GM23338 (cell line): ENCODE measurements around the gene HS6ST3. TPM values are rescaled to one million over a fixed set of nuclear protein-coding genes. Genes with fewer than 3 reads are reported as not detected.

Source experiments
- ATAC-seq: fragments of 200-7000 bp; cut with Tn5 transposase; 3 replicates; pipeline ENCODE4 v1.9.1; 2020
- DNase-seq: peaks from one replicate; pipeline ENCODE4 v3.0.0-alpha.2; 2015; ENCODE audit warnings: low spot score
- H2AFZ ChIP-seq: fragments of 200-600 bp; sonication (generic); 2 replicates; pipeline ENCODE4 v1.8.0; 2016; ENCODE audit warnings: antibody characterized with exemption, mild to moderate bottlenecking, moderate library complexity
- H3F3A ChIP-seq: fragments of 200-600 bp; sonication (generic); replicated peaks from 2 replicates; pipeline ENCODE4 v1.8.0; 2017; ENCODE audit warnings: antibody characterized with exemption, mixed run types, low read depth
- H3K27ac ChIP-seq: fragments of 200-600 bp; sonication (generic); 2 replicates; pipeline ENCODE4 v1.6.1; 2016; ENCODE audit warnings: low read depth
- H3K27me3 ChIP-seq: fragments of 200-600 bp; sonication (generic); 2 replicates; pipeline ENCODE4 v1.8.0; 2016; ENCODE audit warnings: mild to moderate bottlenecking, mixed run types, moderate library complexity; ENCODE audit not compliant: insufficient read depth
- H3K36me3 ChIP-seq: fragments of 200-600 bp; sonication (generic); 2 replicates; pipeline ENCODE4 v1.8.0; 2016; ENCODE audit warnings: mild to moderate bottlenecking; ENCODE audit not compliant: insufficient read depth
- H3K4me1 ChIP-seq: fragments of 200-600 bp; sonication (generic); 2 replicates; pipeline ENCODE4 v1.8.0; 2016; ENCODE audit warnings: mild to moderate bottlenecking, moderate library complexity; ENCODE audit not compliant: insufficient read depth
- H3K4me2 ChIP-seq: fragments of 200-600 bp; sonication (generic); 2 replicates; pipeline ENCODE4 v1.7.1; 2017; ENCODE audit warnings: mixed run types
- H3K4me3 ChIP-seq: fragments of 200-600 bp; sonication (generic); 2 replicates; pipeline ENCODE4 v1.6.1; 2016; ENCODE audit warnings: mixed run types
- H3K79me2 ChIP-seq: fragments of 200-600 bp; sonication (generic); replicated peaks from 2 replicates; pipeline ENCODE4 v1.8.0; 2017; ENCODE audit warnings: mild to moderate bottlenecking; ENCODE audit not compliant: insufficient read depth
- H3K9me2 ChIP-seq: fragments of 200-600 bp; sonication (generic); 2 replicates; pipeline ENCODE4 v1.8.0; 2017; ENCODE audit not compliant: insufficient read depth
- H4K20me1 ChIP-seq: fragments of 200-600 bp; sonication (generic); replicated peaks from 2 replicates; pipeline ENCODE4 v1.8.0; 2017; ENCODE audit warnings: mild to moderate bottlenecking; ENCODE audit not compliant: insufficient read depth
- H3K27ac Mint-ChIP-seq: 2 replicates; pipeline ENCODE4 v1.8.0; 2020; ENCODE audit warnings: inconsistent platforms, mild to moderate bottlenecking, moderate library complexity, mixed read lengths
- H3K27me3 Mint-ChIP-seq: 3 replicates; pipeline ENCODE4 v1.8.0; 2022; ENCODE audit warnings: low read depth, mild to moderate bottlenecking, moderate library complexity, mixed read lengths, inconsistent platforms; ENCODE audit not compliant: insufficient read depth, poor library complexity
- H3K36me3 Mint-ChIP-seq: 3 replicates; pipeline ENCODE4 v1.8.0; 2021; ENCODE audit warnings: low read depth, mild to moderate bottlenecking, inconsistent platforms, moderate library complexity, mixed read lengths
- H3K4me1 Mint-ChIP-seq: 3 replicates; pipeline ENCODE4 v1.8.0; 2020; ENCODE audit warnings: mild to moderate bottlenecking, inconsistent platforms, mixed read lengths
- H3K4me3 Mint-ChIP-seq: 3 replicates; pipeline ENCODE4 v1.8.0; 2021; ENCODE audit warnings: moderate library complexity, mild to moderate bottlenecking, inconsistent platforms, mixed read lengths
- H3K9me3 Mint-ChIP-seq: 3 replicates; pipeline ENCODE4 v1.8.0; 2020; ENCODE audit warnings: moderate library complexity, mild to moderate bottlenecking, inconsistent platforms, mixed read lengths
- CREB1 ChIP-seq: fragments of 250-450 bp; sonication (Bioruptor Pico); IDR thresholded peaks from 2 replicates; pipeline ENCODE4 v1.5.0; 2020; ENCODE audit warnings: low read depth, mild to moderate bottlenecking, moderate library complexity
- CTCF ChIP-seq, 2 experiments: fragments of 200-600 bp in 1 of 2; sonication (generic) in 1 of 2; conservative IDR thresholded peaks; 2 replicates each; pipeline versions ENCODE4 v1.5.1 to v1.6.1; 2016 to 2017; ENCODE audit warnings: antibody characterized with exemption in 2 of 2, low read depth in 2 of 2, mild to moderate bottlenecking in 2 of 2, moderate library complexity in 1 of 2
- ETS1 ChIP-seq: IDR thresholded peaks from 2 replicates; pipeline ENCODE4 v1.6.1; 2016; ENCODE audit warnings: antibody characterized with exemption
- EZH2 ChIP-seq: fragments of 200-600 bp; sonication (generic); IDR thresholded peaks from one replicate; pipeline ENCODE4 v1.8.0; 2017; ENCODE audit warnings: antibody characterized with exemption, mild to moderate bottlenecking, low read depth; ENCODE audit not compliant: unreplicated experiment
- EZH2phosphoT487 ChIP-seq: fragments of 200-600 bp; sonication (generic); IDR thresholded peaks from one replicate; pipeline ENCODE4 v1.8.1; 2018; ENCODE audit warnings: antibody characterized with exemption; ENCODE audit not compliant: unreplicated experiment
- JUNB ChIP-seq: IDR thresholded peaks from one replicate; pipeline ENCODE4 v1.6.1; 2016; ENCODE audit warnings: antibody characterized with exemption; ENCODE audit not compliant: unreplicated experiment
- NANOG ChIP-seq: IDR thresholded peaks from 2 replicates; pipeline ENCODE4 v1.6.1; 2016; ENCODE audit warnings: antibody characterized with exemption, borderline replicate concordance
- POLR2AphosphoS5 ChIP-seq: IDR thresholded peaks from 2 replicates; pipeline ENCODE4 v1.6.1; 2016; ENCODE audit warnings: antibody characterized with exemption, low read depth
- REST ChIP-seq: IDR thresholded peaks from one replicate; pipeline ENCODE4 v1.6.1; 2018; ENCODE audit warnings: antibody characterized with exemption; ENCODE audit not compliant: unreplicated experiment
- STAT1 ChIP-seq: IDR thresholded peaks from one replicate; pipeline ENCODE4 v1.6.1; 2016; ENCODE audit warnings: antibody characterized with exemption; ENCODE audit not compliant: unreplicated experiment
- ZNF114 ChIP-seq: fragments of 250-450 bp; sonication (Bioruptor Pico); IDR thresholded peaks from 2 replicates; pipeline ENCODE4 v1.5.0; 2020; ENCODE audit warnings: mild to moderate bottlenecking, moderate library complexity
- ZNF331 ChIP-seq: fragments of 250-450 bp; sonication (Bioruptor Pico); IDR thresholded peaks from 2 replicates; pipeline ENCODE4 v1.5.0; 2020; ENCODE audit warnings: low read depth, mild to moderate bottlenecking, moderate library complexity
- polyA plus RNA-seq: library from polyadenylated mRNA; unstranded; fragments of >200 nt; fragmentation: Nextera tagmentation; extraction: Ambion mirVana; gene quantifications from 2 replicates; pipeline ENCODE4 v1.2.1, GENCODE V29; 2016
- total RNA-seq: library from RNA; depleted of rRNA; stranded (reverse); fragments of >200 nt; shearing (Covaris generic); gene quantifications from 2 replicates; pipeline ENCODE4 v1.2.3, GENCODE V29; 2014

Gene HS6ST3
- total and polyA plus RNA-seq, 2 experiments from 2014 or later: 0.52 to 0.80 TPM

- TF ChIP-seq CTCF (conservative IDR thresholded peaks at IDR 0.05; ENCODE audit: low read depth in 2 of 2) (no peak), CREB1 (CRISPR knock-in tag) (no peak), JUNB (no peak), REST (no peak), EZH2phosphoT487 (no peak)
These were observed 595.0 kb downstream of the HS6ST3 start (continued) for GRCh38 chr13:96684907-96685306.

- Histone ChIP-seq H4K20me1 (no peaks in the 10 kb centered on the region), H3K9me2 (no peaks in the 10 kb centered on the region), H2AFZ (no peak overlapping the region), H3F3A (no peaks in the 10 kb centered on the region), H3K4me3 (no peak overlapping the region), H3K4me1 (no peaks in the 10 kb centered on the region), H3K36me3 (no peaks in the 10 kb centered on the region), H3K27ac (no peak overlapping the region), H3K27me3 (no peaks in the 10 kb centered on the region), H3K79me2 (no peaks in the 10 kb centered on the region), H3K4me2 (no peak overlapping the region)
- H3K27me3 Mint-ChIP-seq: no peaks in the 10 kb centered on the region
- ATAC-seq (no peak), DNase-seq (no peak)
- no peaks in the 10 kb centered on the region for H3K9me3 Mint-ChIP-seq
- H3K4me1 Mint-ChIP-seq: peaks cover 6% of the 10 kb centered on the region; the same call in 1 of the 3 replicates
- no peak overlapping the region for H3K4me3 Mint-ChIP-seq
- no peaks in the 10 kb centered on the region for H3K36me3 Mint-ChIP-seq
- no peak overlapping the region for H3K27ac Mint-ChIP-seq
- TF ChIP-seq NANOG: no peak
- TF ChIP-seq STAT1: no peak
- no peak for TF ChIP-seq JUNB
- no peak for TF ChIP-seq CREB1 (CRISPR knock-in tag)
- TF ChIP-seq ZNF114 (CRISPR knock-in tag): no peak
- TF ChIP-seq ZNF331 (CRISPR knock-in tag): no peak
- TF ChIP-seq ETS1: no peak
- no peak for TF ChIP-seq EZH2
- no peak for TF ChIP-seq EZH2phosphoT487
- TF ChIP-seq POLR2AphosphoS5: no peak
- TF ChIP-seq CTCF (conservative IDR thresholded peaks at IDR 0.05; ENCODE audit: low read depth in 2 of 2): no peak
- no peak for TF ChIP-seq REST
These were observed 596.4 kb downstream of the HS6ST3 start for GRCh38 chr13:96686286-96686685.
